ENCODE data around the gene COL7A1. TPM values are rescaled to one million over a fixed set of nuclear protein-coding genes. Genes with fewer than 3 reads are reported as not detected.
"Not testable (repeated sequence)": the region's sequence is repeated elsewhere in the genome, so short reads cannot be mapped to it uniquely, and the experiment has no call there.

Gene COL7A1
- total RNA-seq, 1 donor from 2014 or later: 28.7 TPM

- no peak overlapping the region for H3K9ac ChIP-seq (ENCODE audit: low read length)
- no peak overlapping the region for H3K27ac Mint-ChIP-seq (ENCODE audit: unreplicated experiment)
- no peak overlapping the region for H3K4me2 ChIP-seq (ENCODE audit: low read length)
- no peaks in the 10 kb centered on the region for H3K27me3 Mint-ChIP-seq (ENCODE audit: low read depth, unreplicated experiment)
- no peaks in the 10 kb centered on the region for H3K79me2 ChIP-seq (ENCODE audit: insufficient read depth, low read length)
- no peak overlapping the region for H3K4me3 Mint-ChIP-seq (ENCODE audit: unreplicated experiment)
- FAIRE-seq (no peak), DNase-seq (ENCODE audit: low read depth) (no peak)
- no peaks in the 10 kb centered on the region for H3K9me3 ChIP-seq (ENCODE audit: insufficient read depth, low read depth, low read length)
- H4K20me1 ChIP-seq (ENCODE audit: insufficient read depth, low read length): peaks cover 10% of the 10 kb centered on the region
- no peaks in the 10 kb centered on the region for H3K27me3 ChIP-seq (ENCODE audit: insufficient read depth, low read length)
- no peaks in the 10 kb centered on the region for H3K9me3 Mint-ChIP-seq (ENCODE audit: unreplicated experiment)
- no peak overlapping the region for H3K27ac ChIP-seq (ENCODE audit: low read depth, low read length)
- no peak for TF ChIP-seq EZH2 (IDR thresholded peaks at IDR 0.05; ENCODE audit: insufficient read depth, low read length)
- TF ChIP-seq, protein P1, sequence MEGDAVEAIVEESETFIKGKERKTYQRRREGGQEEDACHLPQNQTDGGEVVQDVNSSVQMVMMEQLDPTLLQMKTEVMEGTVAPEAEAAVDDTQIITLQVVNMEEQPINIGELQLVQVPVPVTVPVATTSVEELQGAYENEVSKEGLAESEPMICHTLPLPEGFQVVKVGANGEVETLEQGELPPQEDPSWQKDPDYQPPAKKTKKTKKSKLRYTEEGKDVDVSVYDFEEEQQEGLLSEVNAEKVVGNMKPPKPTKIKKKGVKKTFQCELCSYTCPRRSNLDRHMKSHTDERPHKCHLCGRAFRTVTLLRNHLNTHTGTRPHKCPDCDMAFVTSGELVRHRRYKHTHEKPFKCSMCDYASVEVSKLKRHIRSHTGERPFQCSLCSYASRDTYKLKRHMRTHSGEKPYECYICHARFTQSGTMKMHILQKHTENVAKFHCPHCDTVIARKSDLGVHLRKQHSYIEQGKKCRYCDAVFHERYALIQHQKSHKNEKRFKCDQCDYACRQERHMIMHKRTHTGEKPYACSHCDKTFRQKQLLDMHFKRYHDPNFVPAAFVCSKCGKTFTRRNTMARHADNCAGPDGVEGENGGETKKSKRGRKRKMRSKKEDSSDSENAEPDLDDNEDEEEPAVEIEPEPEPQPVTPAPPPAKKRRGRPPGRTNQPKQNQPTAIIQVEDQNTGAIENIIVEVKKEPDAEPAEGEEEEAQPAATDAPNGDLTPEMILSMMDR (IDR thresholded peaks at IDR 0.05; ENCODE audit: insufficient read depth, low read depth, low read length): no peak
- no peaks in the 10 kb centered on the region for H3K36me3 ChIP-seq (ENCODE audit: insufficient read depth, low read length)
- peaks cover 7% of the 10 kb centered on the region for H3K4me1 ChIP-seq (ENCODE audit: insufficient read depth, low read length)
- H3K4me1 Mint-ChIP-seq (ENCODE audit: low read depth, unreplicated experiment): peaks cover 15% of the 10 kb centered on the region
- no peak overlapping the region for H2AFZ ChIP-seq (ENCODE audit: low read depth, low read length)
- no peak overlapping the region for H3K4me3 ChIP-seq (ENCODE audit: insufficient read depth, low read depth, low read length)
- H3K36me3 Mint-ChIP-seq (ENCODE audit: low read depth, unreplicated experiment): peaks cover 25% of the 10 kb centered on the region
These were observed 42.8 kb downstream of the COL7A1 start for GRCh38 chr3:48552111-48552951.

DNA sequence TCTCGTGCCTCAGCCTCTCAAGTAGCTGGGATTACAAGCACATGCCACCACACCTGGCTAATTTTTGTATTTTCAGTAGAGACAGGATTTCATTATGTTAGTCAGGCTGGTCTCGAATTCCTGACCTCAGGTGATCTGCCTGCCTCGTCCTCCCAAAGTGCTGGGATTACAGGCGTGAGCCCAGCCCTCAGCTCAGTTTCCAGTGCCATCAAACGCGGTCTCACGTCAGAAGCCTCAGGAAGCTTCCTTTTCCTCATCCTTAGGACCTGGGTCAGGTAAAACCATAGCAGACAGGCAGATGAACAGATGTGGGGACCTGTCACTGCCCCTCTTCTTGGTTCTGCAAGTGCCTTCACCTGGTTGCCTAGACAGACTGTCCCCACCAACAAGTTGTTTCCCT is 43.5 kb downstream of the COL7A1 start:
- not testable (repeated sequence) for H3K36me3 ChIP-seq (ENCODE audit: insufficient read depth, low read length); H3K9ac ChIP-seq (ENCODE audit: low read length); H3K27ac ChIP-seq (ENCODE audit: low read depth, low read length); H3K9me3 ChIP-seq (ENCODE audit: insufficient read depth, low read depth, low read length); H3K4me1 ChIP-seq (ENCODE audit: insufficient read depth, low read length); H3K4me3 Mint-ChIP-seq (ENCODE audit: unreplicated experiment); H3K4me3 ChIP-seq (ENCODE audit: insufficient read depth, low read depth, low read length); FAIRE-seq; H3K4me2 ChIP-seq (ENCODE audit: low read length); H3K9me3 Mint-ChIP-seq (ENCODE audit: unreplicated experiment); H3K27ac Mint-ChIP-seq (ENCODE audit: unreplicated experiment); H3K27me3 ChIP-seq (ENCODE audit: insufficient read depth, low read length); DNase-seq (ENCODE audit: low read depth); H3K79me2 ChIP-seq (ENCODE audit: insufficient read depth, low read length); H2AFZ ChIP-seq (ENCODE audit: low read depth, low read length); H3K27me3 Mint-ChIP-seq (ENCODE audit: low read depth, unreplicated experiment)
- H4K20me1 ChIP-seq (ENCODE audit: insufficient read depth, low read length): peaks cover 10% of the 10 kb centered on the region
- Mint-ChIP-seq H3K36me3 (ENCODE audit: low read depth, unreplicated experiment) (peaks cover 28% of the 10 kb centered on the region), H3K4me1 (ENCODE audit: low read depth, unreplicated experiment) (peaks cover 15% of the 10 kb centered on the region)

DNA sequence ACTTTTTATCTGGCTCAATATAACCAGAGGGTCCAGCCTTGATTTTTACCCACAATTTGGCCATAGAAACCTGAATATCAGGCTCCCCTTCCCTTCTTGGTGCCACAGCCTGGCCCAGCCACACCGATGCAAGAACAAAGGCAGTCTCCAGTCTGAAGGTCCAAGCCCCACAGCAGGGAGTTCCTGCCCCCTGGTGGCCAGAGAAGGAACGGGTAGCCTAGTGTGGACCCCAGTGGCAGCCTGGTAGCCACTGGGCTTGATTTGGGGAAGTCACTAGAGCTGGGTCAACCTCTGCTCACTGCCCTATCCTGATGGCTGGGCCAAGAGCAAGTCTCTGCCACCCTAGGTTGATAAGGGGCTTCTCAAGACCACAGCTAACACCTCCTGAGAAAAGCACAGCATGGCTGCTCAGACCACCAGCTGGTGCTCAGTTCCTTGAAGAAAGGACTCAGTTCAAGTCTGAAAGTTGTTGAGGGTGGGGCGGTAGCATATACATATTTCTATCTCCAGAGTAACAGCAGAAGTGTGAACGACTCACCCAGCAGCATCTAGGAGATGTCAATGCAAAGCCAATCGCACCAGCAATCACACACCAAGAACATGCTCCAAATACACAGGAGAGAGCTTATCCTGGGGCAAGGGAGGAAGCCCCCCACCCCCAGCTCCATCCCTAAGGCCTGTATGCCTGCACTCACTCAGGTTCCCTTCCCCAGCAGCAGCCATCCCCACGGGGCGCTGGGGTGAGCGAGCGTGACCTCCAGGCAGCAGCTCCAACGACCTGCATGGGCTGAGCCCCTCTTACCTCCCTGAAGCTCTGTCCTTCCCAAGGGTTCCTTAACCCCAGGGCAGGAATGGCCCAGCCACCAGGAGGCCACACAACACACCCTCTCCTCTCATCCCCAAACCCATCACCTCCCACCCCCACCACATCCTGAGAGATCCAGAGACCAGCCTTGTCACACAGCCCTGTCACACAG is 46.1 kb downstream of the COL7A1 start:
- peaks cover 12% of the 10 kb centered on the region for H3K36me3 ChIP-seq (ENCODE audit: insufficient read depth, low read length)
- Mint-ChIP-seq H3K27me3 (ENCODE audit: low read depth, unreplicated experiment) (no peaks in the 10 kb centered on the region), H3K36me3 (ENCODE audit: low read depth, unreplicated experiment) (peaks cover 35% of the 10 kb centered on the region), H3K4me3 (ENCODE audit: unreplicated experiment) (no peak overlapping the region), H3K27ac (ENCODE audit: unreplicated experiment) (no peak overlapping the region), H3K9me3 (ENCODE audit: unreplicated experiment) (no peaks in the 10 kb centered on the region), H3K4me1 (ENCODE audit: low read depth, unreplicated experiment) (peaks cover 3% of the 10 kb centered on the region)
- no peaks in the 10 kb centered on the region for H3K27me3 ChIP-seq (ENCODE audit: insufficient read depth, low read length)
- H3K9me3 ChIP-seq (ENCODE audit: insufficient read depth, low read depth, low read length): no peaks in the 10 kb centered on the region
- no peak for TF ChIP-seq EZH2 (IDR thresholded peaks at IDR 0.05; ENCODE audit: insufficient read depth, low read length)
- TF ChIP-seq, protein P1 (IDR thresholded peaks at IDR 0.05; ENCODE audit: insufficient read depth, low read depth, low read length): peak; percentile 90
- peak overlapping the region; percentile 10 for H3K9ac ChIP-seq (ENCODE audit: low read length)
- DNase-seq (ENCODE audit: low read depth) (peak; percentile 40), FAIRE-seq (no peak)
- no peak overlapping the region for H3K4me2 ChIP-seq (ENCODE audit: low read length)
- H3K4me1 ChIP-seq (ENCODE audit: insufficient read depth, low read length): no peaks in the 10 kb centered on the region
- H4K20me1 ChIP-seq (ENCODE audit: insufficient read depth, low read length): peaks cover 6% of the 10 kb centered on the region
- H3K4me3 ChIP-seq (ENCODE audit: insufficient read depth, low read depth, low read length): no peak overlapping the region
- peak overlapping the region; percentile 48 for H2AFZ ChIP-seq (ENCODE audit: low read depth, low read length)
- no peak overlapping the region for H3K27ac ChIP-seq (ENCODE audit: low read depth, low read length)
- no peaks in the 10 kb centered on the region for H3K79me2 ChIP-seq (ENCODE audit: insufficient read depth, low read length)
